Uterus (tissue), 4 donors: ENCODE measurements around the gene DZIP1. TPM values are rescaled to one million over a fixed set of nuclear protein-coding genes. Genes with fewer than 3 reads are reported as not detected.

Experiments
- DNase-seq, 2 donors: peaks; one replicate each; pipeline ENCODE4 v3.0.0-alpha.2; 2019 to 2020
- H3K27ac ChIP-seq, 2 donors: fragments of 200-600 bp; sonication (generic); 1 replicate in 1 of 2; 2 replicates in 1 of 2; pipeline ENCODE4 v1.5.1; 2016 to 2018
- H3K27me3 ChIP-seq, 2 donors: fragments of 200-600 bp; sonication (generic); one replicate each; pipeline ENCODE4 v1.5.1; 2018 to 2019; ENCODE audit warnings: control low read depth in 1 of 2
- H3K36me3 ChIP-seq, 2 donors: fragments of 200-600 bp; sonication (generic); one replicate each; pipeline ENCODE4 v1.5.1; 2019; ENCODE audit warnings: control low read depth in 1 of 2
- H3K4me1 ChIP-seq, 2 donors: fragments of 200-600 bp; sonication (generic); one replicate each; pipeline ENCODE4 v1.5.1; 2018 to 2019; ENCODE audit warnings: control low read depth in 1 of 2
- H3K4me3 ChIP-seq, 2 donors: fragments of 200-600 bp; sonication (generic); 1 replicate in 1 of 2; 2 replicates in 1 of 2; pipeline ENCODE4 v1.5.1; 2018 to 2019; ENCODE audit warnings: mild to moderate bottlenecking in 1 of 2
- H3K9me3 ChIP-seq, 2 donors: fragments of 200-600 bp; sonication (generic); one replicate each; pipeline ENCODE4 v1.5.1; 2019; ENCODE audit warnings: control low read depth in 1 of 2
- CTCF ChIP-seq, 4 experiments: fragments of 200-600 bp in 2 of 4; fragments of 450-650 bp in 2 of 4; sonication (generic) in 2 of 4; IDR thresholded peaks; one replicate each; pipeline ENCODE4 v1.5.1; 2016 to 2019; ENCODE audit warnings: antibody characterized with exemption in 4 of 4, mild to moderate bottlenecking in 2 of 4, moderate library complexity in 1 of 4
- POLR2A ChIP-seq, 2 donors: fragments of 450-650 bp; IDR thresholded peaks; one replicate each; pipeline ENCODE4 v1.6.1; 2016; ENCODE audit warnings: antibody characterized with exemption in 2 of 2, mild to moderate bottlenecking in 1 of 2, moderate library complexity in 1 of 2
- intact Hi-C: fragments of 100-400 bp; cut with DNase I; formaldehyde crosslinking; loops from one replicate; pipeline ENCODE4 v1.15.1; 2023; ENCODE audit warnings: low total_unique reads
- total RNA-seq, 4 donors: library from RNA; depleted of rRNA in 3 of 4; stranded (reverse); fragments of >200 nt in 3 of 4; gene quantifications; one replicate each; pipeline versions ENCODE4 v1.1.0 to v1.2.4, GENCODE V29; 2014 to 2023
- donor health status: DM: yes; HTN: yes; CAD: no.

Gene DZIP1
- total RNA-seq, 4 donors from 2014 or later: 24.1 to 65.3 (median 42.3) TPM

DNA sequence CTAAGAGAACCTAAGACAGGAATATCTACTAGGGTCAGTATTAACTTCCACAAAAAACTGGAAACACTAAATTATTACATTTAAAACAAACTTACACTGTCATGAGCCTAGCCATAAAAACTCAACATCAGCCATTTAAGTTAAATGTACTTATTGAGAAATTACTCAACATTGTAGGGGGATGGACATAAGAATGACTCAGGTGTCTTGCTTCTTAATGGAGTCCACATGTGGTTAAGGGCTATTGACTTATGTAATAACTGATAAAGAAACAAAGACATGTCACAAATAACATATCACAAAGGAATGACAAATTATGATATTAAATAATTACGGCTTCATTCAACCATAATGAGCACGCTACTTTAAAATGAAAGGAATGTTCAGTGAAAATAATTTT lies 55.8 kb downstream of the DZIP1 start:
- Histone ChIP-seq H3K36me3 (no peaks in the 10 kb centered on the region), H3K9me3 (no peaks in the 10 kb centered on the region), H3K27me3 (no peaks in the 10 kb centered on the region), H3K27ac (no peak overlapping the region), H3K4me3 (no peak overlapping the region), H3K4me1 (no peaks in the 10 kb centered on the region)
- no peak for TF ChIP-seq POLR2A (IDR thresholded peaks at IDR 0.05)
- no peak for TF ChIP-seq CTCF (IDR thresholded peaks at IDR 0.05)
- intact Hi-C loops: no loop called here
- DNase-seq: no peak

DNA sequence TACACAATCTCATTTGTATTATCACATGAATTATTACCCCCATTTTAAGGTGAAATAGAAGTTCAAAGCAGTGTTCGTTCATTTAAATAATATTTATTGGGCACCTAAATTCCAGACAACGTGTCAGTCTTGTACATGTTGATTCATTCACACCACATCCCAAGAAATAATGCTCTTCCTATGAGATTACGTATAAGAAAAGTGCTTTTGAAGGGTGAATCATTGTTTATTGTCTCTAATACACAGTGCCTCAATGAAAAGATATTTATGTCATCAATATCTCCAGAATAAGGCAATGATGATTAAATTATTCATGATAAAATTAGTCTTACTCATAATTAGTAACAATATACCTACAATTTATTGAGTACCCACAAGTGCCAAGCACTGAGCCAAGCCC lies 56.4 kb downstream of the DZIP1 start:
- no peak for TF ChIP-seq CTCF (IDR thresholded peaks at IDR 0.05)
- no peaks in the 10 kb centered on the region for H3K9me3 ChIP-seq
- DNase-seq: no peak
- no peak overlapping the region for H3K27ac ChIP-seq
- no peak overlapping the region for H3K4me3 ChIP-seq
- H3K4me1 ChIP-seq: no peaks in the 10 kb centered on the region
- H3K36me3 ChIP-seq: no peaks in the 10 kb centered on the region
- H3K27me3 ChIP-seq: no peaks in the 10 kb centered on the region
- intact Hi-C loops: no loop called here

DNA sequence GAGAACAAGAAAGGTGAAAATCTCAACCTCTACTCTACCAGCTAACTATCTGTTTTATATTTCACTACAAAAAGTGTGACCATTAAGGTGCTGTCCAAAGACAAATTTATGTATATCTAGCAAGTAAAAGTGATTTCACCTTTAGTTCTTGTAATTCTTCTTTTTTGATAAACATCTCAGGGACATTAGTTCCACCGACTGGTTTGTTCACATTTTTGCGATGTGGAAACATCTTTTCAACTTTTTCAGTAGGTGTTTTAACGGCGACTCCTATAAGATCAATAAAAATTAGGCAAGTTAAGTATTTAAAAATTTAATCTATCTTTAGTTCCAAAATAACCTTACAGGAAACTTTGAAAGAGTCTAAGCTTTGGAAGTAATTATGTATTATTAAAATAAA lies 58.6 kb downstream of the DZIP1 start:
- Histone ChIP-seq H3K4me3 (no peak overlapping the region), H3K27me3 (no peaks in the 10 kb centered on the region), H3K27ac (no peak overlapping the region), H3K4me1 (no peaks in the 10 kb centered on the region), H3K9me3 (no peaks in the 10 kb centered on the region), H3K36me3 (no peaks in the 10 kb centered on the region)
- no peak for TF ChIP-seq CTCF (IDR thresholded peaks at IDR 0.05)
- TF ChIP-seq POLR2A (IDR thresholded peaks at IDR 0.05): no peak
- DNase-seq: no peak
- intact Hi-C loops: no loop called here

GRCh38 chr13:95579303-95579702 lies 65.2 kb downstream of the DZIP1 start:
- H3K36me3 ChIP-seq: no peaks in the 10 kb centered on the region

DNA sequence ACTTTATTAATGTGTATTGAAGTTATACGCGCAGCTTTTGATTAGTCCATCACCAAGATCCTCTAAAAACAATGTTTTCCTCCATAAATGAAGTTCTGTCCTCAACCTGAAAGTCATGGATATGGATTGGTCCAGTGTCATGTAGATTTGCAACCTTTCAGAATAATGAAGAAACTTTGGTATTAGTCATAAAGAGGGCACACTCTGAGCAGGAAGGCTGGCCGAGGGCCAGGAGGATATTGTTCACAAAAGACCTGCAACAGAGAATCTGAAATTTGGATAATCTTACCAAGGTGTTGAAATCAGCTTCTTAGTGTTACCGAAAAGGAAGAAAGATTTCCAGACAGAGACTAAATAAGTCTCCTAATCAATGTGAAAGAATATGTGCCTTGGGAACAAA lies 71.3 kb downstream of the DZIP1 start:
- intact Hi-C loops: no loop called here
- no peak for DNase-seq
- Histone ChIP-seq H3K9me3 (no peaks in the 10 kb centered on the region), H3K27ac (no peak overlapping the region), H3K36me3 (no peaks in the 10 kb centered on the region), H3K4me3 (no peak overlapping the region), H3K4me1 (no peaks in the 10 kb centered on the region), H3K27me3 (no peaks in the 10 kb centered on the region)
- TF ChIP-seq POLR2A (IDR thresholded peaks at IDR 0.05) (no peak), CTCF (IDR thresholded peaks at IDR 0.05) (no peak)

More at GRCh38 chr13:95579303-95579702, 65.2 kb downstream of the DZIP1 start:
- H3K27me3 ChIP-seq: no peaks in the 10 kb centered on the region
- TF ChIP-seq POLR2A (IDR thresholded peaks at IDR 0.05) (no peak), CTCF (IDR thresholded peaks at IDR 0.05) (no peak)
- no peaks in the 10 kb centered on the region for H3K4me1 ChIP-seq
- no peak overlapping the region for H3K4me3 ChIP-seq
- intact Hi-C loops: no loop called here
- DNase-seq: no peak
- no peaks in the 10 kb centered on the region for H3K9me3 ChIP-seq
- no peak overlapping the region for H3K27ac ChIP-seq
